Neutrophil (primary cell): ENCODE results near the gene HNRNPA0.

Experiments
- H3K27ac ChIP-seq: fragments of 200-600 bp; sonication (generic); 2 replicates; pipeline ENCODE4 v1.5.1; 2016; ENCODE audit warnings: mild to moderate bottlenecking, moderate library complexity
- H3K27me3 ChIP-seq: fragments of 200-600 bp; sonication (generic); 2 replicates; pipeline ENCODE4 v1.6.0; 2016; ENCODE audit warnings: mild to moderate bottlenecking
- H3K36me3 ChIP-seq: fragments of 200-600 bp; sonication (generic); 2 replicates; pipeline ENCODE4 v1.5.1; 2017
- H3K4me1 ChIP-seq, 2 experiments: fragments of 200-600 bp in 1 of 2; sonication (generic) in 1 of 2; 1 replicate in 1 of 2; 2 replicates in 1 of 2; pipeline versions ENCODE4 v1.5.1 to v1.6.1; 2013 to 2016; ENCODE audit warnings: low read depth in 1 of 2, low read length in 1 of 2, mild to moderate bottlenecking in 1 of 2, moderate library complexity in 1 of 2; ENCODE audit not compliant: control insufficient read depth in 1 of 2, insufficient read depth in 1 of 2
- H3K4me3 ChIP-seq, 2 experiments: fragments of 200-600 bp in 1 of 2; sonication (generic) in 1 of 2; 1 replicate in 1 of 2; 2 replicates in 1 of 2; pipeline ENCODE4 v1.5.1; 2013 to 2016; ENCODE audit warnings: low read depth in 1 of 2, low read length in 1 of 2, mild to moderate bottlenecking in 1 of 2, moderate library complexity in 1 of 2
- H3K9me3 ChIP-seq: fragments of 200-600 bp; sonication (generic); 2 replicates; pipeline ENCODE4 v1.5.1; 2016
- CTCF ChIP-seq: fragments of 200-600 bp; sonication (generic); IDR thresholded peaks from 2 replicates; pipeline ENCODE4 v1.5.1; 2016; ENCODE audit warnings: antibody characterized with exemption

The HNRNPA0 gene

GRCh38 chr5:137754188-137754960 is at the start of gene HNRNPA0:
HNRNPA0 (minus strand) TSS chr5:137754363; CDS start chr5:137754066, 297 bp downstream.
- peaks cover 27 to 34% of the 10 kb centered on the region in 2 experiments for H3K4me1 ChIP-seq
- peak within 1 kb of the TSS; percentile 97 for H3K27ac ChIP-seq
- H3K4me3 ChIP-seq = peak within 1 kb of the TSS; percentile 87 to 92
- no peaks in the 10 kb centered on the region for H3K9me3 ChIP-seq
- H3K36me3 ChIP-seq = no peaks in the 10 kb centered on the region
- H3K27me3 ChIP-seq = no peaks in the 10 kb centered on the region
- peak; percentile 37 for TF ChIP-seq CTCF

GRCh38 chr5:137802282-137803210 is 48.4 kb upstream of the HNRNPA0 start:
- TF ChIP-seq CTCF = no peak
- no peaks in the 10 kb centered on the region for H3K27me3 ChIP-seq
- no peaks in the 10 kb centered on the region for H3K36me3 ChIP-seq
- H3K9me3 ChIP-seq = no peaks in the 10 kb centered on the region
- H3K4me3 ChIP-seq = no peak overlapping the region
- H3K4me1 ChIP-seq = no peaks in the 10 kb centered on the region
- no peak overlapping the region for H3K27ac ChIP-seq

GRCh38 chr5:137800700-137801411 is 46.7 kb upstream of the HNRNPA0 start:
- TF ChIP-seq CTCF = no peak
- H3K36me3 ChIP-seq = no peaks in the 10 kb centered on the region
- H3K27me3 ChIP-seq = no peaks in the 10 kb centered on the region
- no peaks in the 10 kb centered on the region for H3K9me3 ChIP-seq
- H3K4me1 ChIP-seq = no peaks in the 10 kb centered on the region
- no peak overlapping the region for H3K27ac ChIP-seq
- no peak overlapping the region for H3K4me3 ChIP-seq

GRCh38 chr5:137796279-137796678 is 42.1 kb upstream of the HNRNPA0 start:
- TF ChIP-seq CTCF = no peak
- Histone ChIP-seq H3K27ac (no peak overlapping the region), H3K4me1 (no peaks in the 10 kb centered on the region)

GRCh38 chr5:137794863-137795262 is 40.7 kb upstream of the HNRNPA0 start:
- Histone ChIP-seq H3K4me3 (no peak overlapping the region), H3K27ac (no peak overlapping the region), H3K4me1 (no peaks in the 10 kb centered on the region), H3K9me3 (no peaks in the 10 kb centered on the region), H3K36me3 (no peaks in the 10 kb centered on the region), H3K27me3 (no peaks in the 10 kb centered on the region)
- no peak for TF ChIP-seq CTCF

More at GRCh38 chr5:137796279-137796678, 42.1 kb upstream of the HNRNPA0 start:
- Histone ChIP-seq H3K36me3 (no peaks in the 10 kb centered on the region), H3K27me3 (no peaks in the 10 kb centered on the region), H3K4me3 (no peak overlapping the region), H3K9me3 (no peaks in the 10 kb centered on the region)
